Measurements from ENCODE around the gene TCP1. TPM values are rescaled to one million over a fixed set of nuclear protein-coding genes. Genes with fewer than 3 reads are reported as not detected.
A peak's percentile ranks its signal among the peaks of the same experiment; 100 is the strongest.

Gene TCP1
- total RNA-seq, 4 donors from 2014 or later, result 98.5 to 155 (median 129) TPM

DNA sequence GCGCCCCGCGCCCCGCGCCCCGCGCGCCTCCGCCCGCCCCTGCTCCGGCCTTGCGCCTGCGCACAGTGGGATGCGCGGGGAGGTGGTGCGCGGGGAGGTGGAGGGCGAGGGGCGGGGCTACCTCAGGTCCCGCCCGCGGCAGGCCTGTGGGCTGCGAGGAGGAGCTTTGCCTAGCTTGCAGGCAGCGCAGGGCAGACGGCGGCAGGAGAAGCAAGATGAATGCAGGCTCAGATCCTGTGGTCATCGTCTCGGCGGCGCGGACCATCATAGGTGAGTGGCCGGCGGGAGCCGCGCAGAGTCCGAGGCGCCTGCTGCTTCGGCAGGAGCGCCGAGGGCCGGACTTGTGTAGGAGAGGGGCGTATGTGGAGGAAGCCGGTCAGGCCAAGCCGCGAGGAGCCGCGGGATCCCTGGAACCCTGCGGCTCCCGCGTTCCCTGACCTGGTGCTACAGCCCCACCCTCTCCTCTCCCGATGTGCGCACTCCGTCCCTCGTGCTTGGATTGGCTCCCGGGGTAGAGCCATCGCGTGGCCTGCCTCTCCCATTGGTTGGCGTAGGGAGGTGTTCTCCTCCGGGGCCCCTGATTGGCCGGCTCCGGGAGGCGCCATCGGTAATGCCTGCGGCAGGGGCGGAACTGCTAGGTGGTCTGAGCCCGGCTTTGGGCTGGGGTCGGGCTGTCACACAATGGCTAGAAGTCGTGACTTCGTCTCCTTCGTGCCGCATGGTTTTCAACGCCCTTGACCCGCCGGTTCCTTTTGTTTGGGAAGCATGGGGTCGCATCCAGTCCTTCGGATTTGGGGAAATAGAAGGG is 27.3 kb downstream of the TCP1 start, which contains the start of gene ACAT2:
TSS of gene ACAT2 (plus strand) at position 173 of the 808 bp plus-strand sequence. CDS start at position 216, 43 bp downstream.
- intact Hi-C loops (cut with DNase I; ENCODE audit: low total_unique reads), result loop anchor here (10.0 kb wide), 1 partner anchor 67 kb away; the partner anchor contains the start of gene SOD2
- H3K4me3 ChIP-seq (ENCODE audit: low read depth, poor library complexity, severe bottlenecking), result peak within 1 kb of the TSS; percentile 67
- WGBS, 2 donors, result 1 to 4% methylated on average over 47 to 53 of the region's 76 CpGs
- TF ChIP-seq POLR2A (IDR thresholded peaks at IDR 0.05) (no peak), CTCF (IDR thresholded peaks at IDR 0.05) (no peak)
- DNase-seq (ENCODE audit: low spot score in 2 of 2), result peak; percentile 94 to 98

GRCh38 chr6:159761129-159761872 is 28.1 kb downstream of the TCP1 start:
- WGBS, 2 donors, result 2 to 15% methylated on average over 43 of the region's 45 CpGs
- intact Hi-C loops (cut with DNase I; ENCODE audit: low total_unique reads), result loop anchor here (10.0 kb wide), 1 partner anchor 66 kb away; the partner anchor contains the start of gene SOD2
- TF ChIP-seq POLR2A (IDR thresholded peaks at IDR 0.05) (no peak), CTCF (IDR thresholded peaks at IDR 0.05) (no peak)
- peak overlapping the region; percentile 67 for H3K4me3 ChIP-seq (ENCODE audit: low read depth, poor library complexity, severe bottlenecking)
- DNase-seq (ENCODE audit: low spot score in 2 of 2), result peak; percentile 15 to 87

- intact Hi-C loops (cut with DNase I; ENCODE audit: low total_unique reads), result loop anchor here (10.0 kb wide), 1 partner anchor 66 kb away; the partner anchor contains the start of gene SOD2
- WGBS, 2 donors, result 60 to 64% methylated on average over 3 of the region's 3 CpGs
- TF ChIP-seq POLR2A (IDR thresholded peaks at IDR 0.05), result no peak
- no peak for TF ChIP-seq CTCF (IDR thresholded peaks at IDR 0.05)
- no peak for DNase-seq (ENCODE audit: low spot score in 2 of 2)
- H3K4me3 ChIP-seq (ENCODE audit: low read depth, poor library complexity, severe bottlenecking), result no peak overlapping the region
Measured at GRCh38 chr6:159760602-159761057, 28.8 kb downstream of the TCP1 start.

- no peak for DNase-seq (ENCODE audit: low spot score in 2 of 2)
- TF ChIP-seq POLR2A (IDR thresholded peaks at IDR 0.05) (no peak), CTCF (IDR thresholded peaks at IDR 0.05) (no peak)
- intact Hi-C loops (cut with DNase I; ENCODE audit: low total_unique reads), result loop anchor here (10.0 kb wide), 1 partner anchor 65 kb away; the partner anchor contains the start of gene SOD2
- H3K4me3 ChIP-seq (ENCODE audit: low read depth, poor library complexity, severe bottlenecking), result no peak overlapping the region
- 66 to 71% methylated on average over 2 of the region's 2 CpGs for WGBS, 2 donors
Measured at GRCh38 chr6:159759645-159760044, 29.8 kb downstream of the TCP1 start.

- 92 to 93% methylated on average over 7 of the region's 7 CpGs for WGBS, 2 donors
- no peak overlapping the region for H3K4me3 ChIP-seq (ENCODE audit: low read depth, poor library complexity, severe bottlenecking)
- TF ChIP-seq POLR2A (IDR thresholded peaks at IDR 0.05) (no peak), CTCF (IDR thresholded peaks at IDR 0.05) (no peak)
- no peak for DNase-seq (ENCODE audit: low spot score in 2 of 2)
- intact Hi-C loops (cut with DNase I; ENCODE audit: low total_unique reads), result no loop called here
Measured at GRCh38 chr6:159758031-159759001, 31.1 kb downstream of the TCP1 start.

Data from lower leg skin (tissue), 4 donors.